22Rv1 (cell line): ENCODE results near the gene MUC6.

Experiments
- CTCF ChIP-seq: fragments of 450-650 bp; IDR thresholded peaks from 2 replicates; pipeline ENCODE4 v1.5.1; 2017; ENCODE audit warnings: mild to moderate bottlenecking
- ZFX ChIP-seq: fragments of 450-650 bp; IDR thresholded peaks from 2 replicates; pipeline ENCODE4 v1.6.1; 2017; ENCODE audit warnings: antibody characterized with exemption, borderline replicate concordance

GRCh38 chr11:1027483-1028290, 8.8 kb downstream of the MUC6 start:
- TF ChIP-seq CTCF = no peak
- no peak for TF ChIP-seq ZFX
